ENCODE data around the gene NCOA3.

NCOA3 gene

DNA sequence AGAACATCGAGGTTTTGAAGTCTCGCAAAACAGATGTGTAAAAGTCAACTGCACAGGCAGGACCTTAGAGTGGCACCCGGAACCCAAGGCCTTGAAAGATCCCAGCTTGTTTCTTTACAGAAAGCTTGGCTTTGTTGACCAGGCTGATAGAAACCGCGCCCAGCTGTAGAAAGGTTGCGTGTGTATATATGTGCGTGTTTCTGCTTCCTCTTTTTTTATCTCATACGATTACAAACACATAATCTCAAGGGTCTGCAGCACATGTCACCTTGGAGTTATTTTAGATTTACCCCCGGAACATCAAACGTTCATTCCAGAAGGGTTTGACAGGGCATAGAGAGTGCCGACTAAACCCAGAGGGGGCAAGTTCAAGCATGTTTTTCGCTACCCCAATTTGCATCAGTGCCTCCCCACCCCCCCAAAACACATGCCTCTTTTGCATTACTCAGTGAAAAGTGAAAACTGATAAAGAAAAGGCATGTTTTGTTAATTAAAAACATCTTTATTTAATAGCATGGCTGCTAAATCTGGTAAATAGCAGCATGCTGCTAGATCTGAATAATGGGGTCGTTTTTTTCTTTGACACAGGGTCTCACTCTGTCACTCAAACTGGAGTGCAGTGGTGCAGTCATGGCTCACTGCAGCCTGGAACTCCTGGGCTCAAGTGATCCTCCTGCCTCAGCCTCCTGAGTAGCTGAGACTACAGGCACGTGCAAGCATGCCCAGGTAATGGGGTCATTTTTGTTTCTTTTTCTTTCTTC is 33.2 kb upstream of the NCOA3 start:
- TF ChIP-seq, protein P1, sequence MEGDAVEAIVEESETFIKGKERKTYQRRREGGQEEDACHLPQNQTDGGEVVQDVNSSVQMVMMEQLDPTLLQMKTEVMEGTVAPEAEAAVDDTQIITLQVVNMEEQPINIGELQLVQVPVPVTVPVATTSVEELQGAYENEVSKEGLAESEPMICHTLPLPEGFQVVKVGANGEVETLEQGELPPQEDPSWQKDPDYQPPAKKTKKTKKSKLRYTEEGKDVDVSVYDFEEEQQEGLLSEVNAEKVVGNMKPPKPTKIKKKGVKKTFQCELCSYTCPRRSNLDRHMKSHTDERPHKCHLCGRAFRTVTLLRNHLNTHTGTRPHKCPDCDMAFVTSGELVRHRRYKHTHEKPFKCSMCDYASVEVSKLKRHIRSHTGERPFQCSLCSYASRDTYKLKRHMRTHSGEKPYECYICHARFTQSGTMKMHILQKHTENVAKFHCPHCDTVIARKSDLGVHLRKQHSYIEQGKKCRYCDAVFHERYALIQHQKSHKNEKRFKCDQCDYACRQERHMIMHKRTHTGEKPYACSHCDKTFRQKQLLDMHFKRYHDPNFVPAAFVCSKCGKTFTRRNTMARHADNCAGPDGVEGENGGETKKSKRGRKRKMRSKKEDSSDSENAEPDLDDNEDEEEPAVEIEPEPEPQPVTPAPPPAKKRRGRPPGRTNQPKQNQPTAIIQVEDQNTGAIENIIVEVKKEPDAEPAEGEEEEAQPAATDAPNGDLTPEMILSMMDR (IDR thresholded peaks at IDR 0.05; ENCODE audit: low read depth, low read length) = no peak
- H3K9me3 ChIP-seq = no peaks in the 10 kb centered on the region
- no peaks in the 10 kb centered on the region for H3K27me3 ChIP-seq
- DNase-seq = no peak
- H3K4me3 ChIP-seq (ENCODE audit: low read depth, low read length) = no peak overlapping the region
- H3K36me3 ChIP-seq = no peaks in the 10 kb centered on the region
- no peaks in the 10 kb centered on the region; the same call in 1 of the 2 replicates for H3K4me1 ChIP-seq

DNA sequence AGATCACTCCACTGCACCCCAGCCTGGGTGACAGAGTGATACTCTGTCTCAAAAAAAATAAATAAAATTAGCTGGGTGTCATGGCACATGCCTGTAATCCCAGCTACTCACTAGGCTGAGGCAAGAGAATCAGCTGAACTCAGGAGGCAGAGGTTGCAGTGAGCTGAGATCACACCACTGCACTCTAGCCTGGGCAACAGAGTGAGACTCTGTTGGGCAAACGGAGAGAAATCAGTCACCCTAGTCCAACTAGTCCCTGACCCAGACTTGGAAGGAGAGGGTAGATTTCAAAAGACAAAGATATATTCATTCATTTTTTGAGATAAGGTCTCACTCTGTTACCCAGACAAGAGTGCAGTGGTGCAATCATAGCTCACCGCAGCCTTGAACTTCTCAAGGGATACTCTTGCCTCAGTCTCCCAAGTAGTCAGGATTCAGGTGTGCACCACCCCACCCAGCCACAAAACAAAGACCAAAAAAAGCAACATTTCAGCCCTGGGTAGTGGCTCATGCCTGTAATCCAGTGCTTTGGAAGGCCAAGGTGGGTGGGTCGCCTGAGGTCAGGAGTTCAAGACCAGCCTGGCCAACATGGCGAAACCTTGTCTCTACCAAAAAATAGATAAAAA is 26.2 kb upstream of the NCOA3 start:
- Histone ChIP-seq H3K4me3 (ENCODE audit: low read depth, low read length) (no peak overlapping the region), H3K4me1 (no peaks in the 10 kb centered on the region)
- TF ChIP-seq, protein P1 (IDR thresholded peaks at IDR 0.05; ENCODE audit: low read depth, low read length) = no peak

DNA sequence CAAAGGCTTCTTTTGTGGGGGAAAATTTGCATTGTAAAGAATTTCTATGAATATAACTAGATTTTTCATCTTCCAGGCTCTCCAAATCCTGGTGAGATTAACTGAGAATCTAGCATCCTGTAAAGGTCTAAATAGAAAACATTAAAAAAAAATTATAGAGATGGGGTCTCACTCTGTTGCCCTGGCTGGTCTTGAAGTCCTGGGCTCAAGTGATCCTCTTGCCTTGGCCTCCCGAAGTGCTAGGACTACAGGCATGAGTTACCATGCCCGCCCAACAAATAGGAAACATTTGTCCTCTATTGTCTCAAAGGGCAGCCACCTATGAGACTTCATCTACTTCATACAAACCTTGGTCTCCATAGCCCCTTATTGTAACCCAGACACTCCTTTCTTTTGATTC is 25.2 kb upstream of the NCOA3 start:
- TF ChIP-seq, protein P1 (IDR thresholded peaks at IDR 0.05; ENCODE audit: low read depth, low read length) = no peak
- Histone ChIP-seq H3K4me3 (ENCODE audit: low read depth, low read length) (no peak overlapping the region), H3K27me3 (no peaks in the 10 kb centered on the region), H3K9me3 (no peaks in the 10 kb centered on the region), H3K4me1 (no peaks in the 10 kb centered on the region), H3K36me3 (no peaks in the 10 kb centered on the region)
- no peak for DNase-seq

More for the DNA sequence above, 26.2 kb upstream of the NCOA3 start:
- no peak for DNase-seq
- Histone ChIP-seq H3K27me3 (no peaks in the 10 kb centered on the region), H3K9me3 (no peaks in the 10 kb centered on the region), H3K36me3 (no peaks in the 10 kb centered on the region)

- no peaks in the 10 kb centered on the region for H3K9me3 ChIP-seq
- TF ChIP-seq, protein P1 (IDR thresholded peaks at IDR 0.05; ENCODE audit: low read depth, low read length) = no peak
- no peak for DNase-seq
- H3K4me3 ChIP-seq (ENCODE audit: low read depth, low read length) = no peak overlapping the region
- H3K4me1 ChIP-seq = no peaks in the 10 kb centered on the region
- H3K27me3 ChIP-seq = no peaks in the 10 kb centered on the region
- no peaks in the 10 kb centered on the region for H3K36me3 ChIP-seq
These were observed 22.6 kb upstream of the NCOA3 start for GRCh38 chr20:47479093-47479492.

DNA sequence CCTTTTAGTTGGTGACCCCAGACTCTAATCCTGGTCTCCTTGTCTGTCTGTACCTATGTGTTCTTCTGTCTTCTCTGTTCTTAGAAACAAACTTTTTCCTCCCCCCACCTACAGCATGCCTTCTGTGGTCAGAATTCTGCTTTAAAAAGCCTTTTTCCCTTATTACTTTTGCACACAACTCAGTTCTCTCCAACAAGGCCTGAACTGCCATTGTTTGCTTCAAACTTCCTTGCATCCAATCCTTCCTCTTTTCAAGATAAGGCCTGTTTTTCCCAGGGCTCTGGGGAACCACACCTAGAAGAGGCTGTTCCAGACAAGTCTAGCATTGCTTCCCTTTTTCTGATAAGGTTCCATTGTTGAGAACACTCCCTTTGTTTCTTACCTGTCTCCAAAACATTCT is 22.2 kb upstream of the NCOA3 start:
- TF ChIP-seq, protein P1 (IDR thresholded peaks at IDR 0.05; ENCODE audit: low read depth, low read length) = no peak
- H3K9me3 ChIP-seq = no peaks in the 10 kb centered on the region
- no peak overlapping the region for H3K4me3 ChIP-seq (ENCODE audit: low read depth, low read length)
- DNase-seq = no peak
- no peaks in the 10 kb centered on the region for H3K36me3 ChIP-seq
- H3K27me3 ChIP-seq = no peaks in the 10 kb centered on the region
- no peaks in the 10 kb centered on the region for H3K4me1 ChIP-seq

DNA sequence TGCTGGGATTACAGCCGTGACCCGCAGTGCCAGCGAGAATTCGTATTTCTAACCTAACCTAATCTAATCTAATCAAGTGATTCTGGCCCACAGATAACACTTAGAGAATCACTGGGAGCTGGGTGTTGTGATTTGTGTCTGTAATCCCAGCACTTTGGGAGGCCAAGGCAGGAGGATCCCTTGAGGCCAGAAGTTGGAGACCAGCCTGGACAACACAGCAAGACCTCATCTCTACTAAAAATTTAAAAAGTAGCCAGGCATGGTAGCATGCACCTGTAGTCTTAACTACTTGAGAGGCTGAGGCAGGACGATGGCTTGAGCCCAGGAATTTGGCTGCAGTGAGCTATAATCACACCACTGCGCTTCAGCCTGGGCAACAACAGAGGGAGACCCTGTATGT is 21.4 kb upstream of the NCOA3 start:
- no peak overlapping the region for H3K4me3 ChIP-seq (ENCODE audit: low read depth, low read length)
- no peak for DNase-seq
- no peaks in the 10 kb centered on the region for H3K36me3 ChIP-seq
- H3K4me1 ChIP-seq = no peaks in the 10 kb centered on the region
- H3K27me3 ChIP-seq = no peaks in the 10 kb centered on the region
- no peaks in the 10 kb centered on the region for H3K9me3 ChIP-seq
- TF ChIP-seq, protein P1 (IDR thresholded peaks at IDR 0.05; ENCODE audit: low read depth, low read length) = no peak
